Stimulated activated CD4-positive, alpha-beta T cell treated with anti-CD3 and anti-CD28 coated beads, Interleukin-1b, Interleukin-23, amount 100 ng/mL, for 24 hours (primary cell): ENCODE results near the gene TPO.
"Not testable (repeated sequence)": the region's sequence is repeated elsewhere in the genome, so short reads cannot be mapped to it uniquely, and the experiment has no call there.

Experiments used
- DNase-seq, 4 experiments: peaks; one replicate each; pipeline ENCODE4 v3.0.0-alpha.2; 2020; ENCODE audit warnings: low read depth in 4 of 4, low spot score in 1 of 4

Gene TPO

GRCh38 chr2:1581257-1581964, 168.1 kb downstream of the TPO start:
- not testable (repeated sequence) for DNase-seq

GRCh38 chr2:1581965-1582625, 168.8 kb downstream of the TPO start:
- no peak for DNase-seq

GRCh38 chr2:1582891-1583341, 169.7 kb downstream of the TPO start:
- DNase-seq, result no peak

GRCh38 chr2:1584051-1584531, 170.8 kb downstream of the TPO start:
- no peak for DNase-seq

GRCh38 chr2:1584691-1585485, 171.6 kb downstream of the TPO start:
- DNase-seq, result no peak

- DNase-seq, result no peak
Observed at GRCh38 chr2:1585635-1586034, 172.4 kb downstream of the TPO start.

- DNase-seq, result no peak
Observed at GRCh38 chr2:1586251-1586922, 173.1 kb downstream of the TPO start.

GRCh38 chr2:1586923-1587840, 173.9 kb downstream of the TPO start:
- DNase-seq, result no peak

- no peak for DNase-seq
Observed at GRCh38 chr2:1588051-1588977, 175.1 kb downstream of the TPO start.

- DNase-seq, result no peak
Observed at GRCh38 chr2:1588978-1589621, 175.8 kb downstream of the TPO start.

- no peak for DNase-seq
Observed at GRCh38 chr2:1590596-1591460, 177.6 kb downstream of the TPO start.

GRCh38 chr2:1591461-1591770, 178.2 kb downstream of the TPO start:
- DNase-seq, result no peak
